ENCODE results near the gene ARL3.

- TF ChIP-seq, protein P1, sequence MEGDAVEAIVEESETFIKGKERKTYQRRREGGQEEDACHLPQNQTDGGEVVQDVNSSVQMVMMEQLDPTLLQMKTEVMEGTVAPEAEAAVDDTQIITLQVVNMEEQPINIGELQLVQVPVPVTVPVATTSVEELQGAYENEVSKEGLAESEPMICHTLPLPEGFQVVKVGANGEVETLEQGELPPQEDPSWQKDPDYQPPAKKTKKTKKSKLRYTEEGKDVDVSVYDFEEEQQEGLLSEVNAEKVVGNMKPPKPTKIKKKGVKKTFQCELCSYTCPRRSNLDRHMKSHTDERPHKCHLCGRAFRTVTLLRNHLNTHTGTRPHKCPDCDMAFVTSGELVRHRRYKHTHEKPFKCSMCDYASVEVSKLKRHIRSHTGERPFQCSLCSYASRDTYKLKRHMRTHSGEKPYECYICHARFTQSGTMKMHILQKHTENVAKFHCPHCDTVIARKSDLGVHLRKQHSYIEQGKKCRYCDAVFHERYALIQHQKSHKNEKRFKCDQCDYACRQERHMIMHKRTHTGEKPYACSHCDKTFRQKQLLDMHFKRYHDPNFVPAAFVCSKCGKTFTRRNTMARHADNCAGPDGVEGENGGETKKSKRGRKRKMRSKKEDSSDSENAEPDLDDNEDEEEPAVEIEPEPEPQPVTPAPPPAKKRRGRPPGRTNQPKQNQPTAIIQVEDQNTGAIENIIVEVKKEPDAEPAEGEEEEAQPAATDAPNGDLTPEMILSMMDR (IDR thresholded peaks at IDR 0.05 in 8 of 11, conservative IDR thresholded peaks at IDR 0.05 in 3 of 11), result no peak
- no peak for TF ChIP-seq POLR2A (IDR thresholded peaks at IDR 0.05)
Measured at GRCh38 chr10:102682416-102682815, 31.8 kb downstream of the ARL3 start.
